Neural progenitor cell (in vitro differentiated cells): ENCODE data around the gene ANGPTL2.

Experiments used
- EZH2 ChIP-seq: fragments of 200-600 bp; sonication (generic); IDR thresholded peaks from 2 replicates; pipeline ENCODE4 v1.6.1; 2017; ENCODE audit warnings: antibody characterized with exemption, mild to moderate bottlenecking, moderate library complexity
- TF ChIP-seq, protein P1 (sequence below): fragments of 200-600 bp; sonication (generic); IDR thresholded peaks from 2 replicates; pipeline ENCODE4 v1.5.1; 2017; ENCODE audit warnings: antibody characterized with exemption, mild to moderate bottlenecking

DNA sequence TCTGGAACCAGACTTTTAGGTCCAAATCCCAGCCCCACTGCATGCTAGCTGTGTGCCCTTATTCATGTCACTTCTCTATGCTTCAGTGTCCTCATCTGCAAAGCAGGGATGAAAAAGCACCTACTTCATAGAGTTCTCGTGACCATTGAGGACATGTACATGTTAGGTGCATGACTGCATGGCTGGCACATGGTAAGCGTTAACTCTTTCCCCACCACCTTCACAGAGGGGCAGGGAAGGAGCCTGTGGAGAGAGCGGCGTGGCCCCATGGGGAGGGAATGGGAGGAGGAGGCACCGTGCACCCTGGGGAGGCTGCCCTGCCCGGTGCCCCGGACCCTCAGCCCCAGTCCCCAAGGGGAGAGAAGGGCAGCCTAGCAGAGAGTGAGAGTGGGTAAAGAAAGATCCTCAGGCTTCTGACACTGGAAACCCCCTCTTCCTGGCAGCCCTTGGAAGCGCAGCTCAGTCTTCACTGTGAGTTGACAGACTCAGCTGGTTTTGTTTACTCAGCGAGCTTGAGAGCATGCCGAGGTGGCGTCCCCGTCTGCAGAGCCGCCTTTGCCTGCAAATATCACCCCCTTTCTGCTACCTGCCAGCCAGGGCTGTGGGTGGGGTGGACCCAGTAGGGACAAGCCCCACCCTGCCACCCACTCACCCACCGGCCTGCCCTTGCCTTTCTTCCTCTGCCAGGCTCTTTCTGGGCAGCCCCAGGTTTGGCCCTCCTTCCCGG, 10.6 kb upstream of the ANGPTL2 start:
- TF ChIP-seq, protein P1, sequence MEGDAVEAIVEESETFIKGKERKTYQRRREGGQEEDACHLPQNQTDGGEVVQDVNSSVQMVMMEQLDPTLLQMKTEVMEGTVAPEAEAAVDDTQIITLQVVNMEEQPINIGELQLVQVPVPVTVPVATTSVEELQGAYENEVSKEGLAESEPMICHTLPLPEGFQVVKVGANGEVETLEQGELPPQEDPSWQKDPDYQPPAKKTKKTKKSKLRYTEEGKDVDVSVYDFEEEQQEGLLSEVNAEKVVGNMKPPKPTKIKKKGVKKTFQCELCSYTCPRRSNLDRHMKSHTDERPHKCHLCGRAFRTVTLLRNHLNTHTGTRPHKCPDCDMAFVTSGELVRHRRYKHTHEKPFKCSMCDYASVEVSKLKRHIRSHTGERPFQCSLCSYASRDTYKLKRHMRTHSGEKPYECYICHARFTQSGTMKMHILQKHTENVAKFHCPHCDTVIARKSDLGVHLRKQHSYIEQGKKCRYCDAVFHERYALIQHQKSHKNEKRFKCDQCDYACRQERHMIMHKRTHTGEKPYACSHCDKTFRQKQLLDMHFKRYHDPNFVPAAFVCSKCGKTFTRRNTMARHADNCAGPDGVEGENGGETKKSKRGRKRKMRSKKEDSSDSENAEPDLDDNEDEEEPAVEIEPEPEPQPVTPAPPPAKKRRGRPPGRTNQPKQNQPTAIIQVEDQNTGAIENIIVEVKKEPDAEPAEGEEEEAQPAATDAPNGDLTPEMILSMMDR, result no peak
- TF ChIP-seq EZH2, result no peak
